Measurements from ENCODE around the gene INF2. TPM values are rescaled to one million over a fixed set of nuclear protein-coding genes. Genes with fewer than 3 reads are reported as not detected.

INF2 gene
- total RNA-seq, 3 donors from 2014 or later (not counting 1 experiment from before 2014, with no cell fraction given) = 12.7 to 21.9 (median 15.3) TPM

DNA sequence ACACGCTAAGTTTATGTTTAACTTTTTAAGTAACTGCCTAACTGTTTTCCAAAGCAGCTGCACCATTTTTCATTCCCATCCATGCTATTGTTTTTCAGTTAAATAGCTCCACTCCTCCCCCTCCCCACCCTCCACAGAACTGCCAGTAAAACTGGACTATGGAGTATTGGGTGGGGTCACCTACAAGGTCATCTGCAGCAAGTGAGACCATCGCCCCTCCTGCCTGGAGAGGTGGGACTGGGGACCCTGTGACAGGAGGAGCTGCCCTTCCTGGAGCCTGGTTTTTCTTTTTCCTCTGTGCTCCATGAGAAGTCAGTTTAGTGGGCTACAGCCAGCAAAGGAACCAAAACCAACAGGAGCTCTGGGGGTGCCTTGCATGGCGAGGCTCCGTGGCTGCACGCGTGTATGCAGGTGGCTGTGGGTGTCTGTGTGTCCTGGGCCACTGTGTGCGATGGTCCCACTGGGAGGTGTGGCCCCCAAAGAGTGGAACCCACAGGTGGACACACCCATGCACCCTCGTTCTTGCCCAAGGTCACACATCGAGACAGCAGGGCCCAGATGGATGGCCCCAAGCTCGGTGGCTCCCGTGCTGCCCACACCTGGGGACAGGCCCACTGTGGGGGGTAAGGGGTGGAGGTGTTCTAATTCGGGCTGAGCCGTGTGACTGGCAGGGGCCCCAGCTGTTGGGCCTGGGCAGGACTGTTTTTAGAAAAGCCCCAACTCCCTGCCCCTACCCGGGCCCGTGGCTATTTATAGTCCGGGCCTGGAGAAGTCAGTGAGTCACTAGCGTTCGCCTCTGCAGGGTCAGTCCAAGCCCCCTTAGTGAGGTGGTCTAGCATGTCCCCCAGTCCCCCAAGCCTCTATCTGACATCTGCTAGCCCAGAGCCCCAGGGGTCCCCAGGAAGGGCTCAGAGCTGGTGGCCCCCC, 32.4 kb downstream of the INF2 start:
- Histone ChIP-seq H3K27me3 (ENCODE audit: control insufficient read depth, insufficient read depth, low read length) (no peaks in the 10 kb centered on the region), H3K27ac (ENCODE audit: low read length) (no peak overlapping the region), H3K36me3 (ENCODE audit: control insufficient read depth, insufficient read depth, low read length) (no peaks in the 10 kb centered on the region), H3K9me3 (ENCODE audit: control insufficient read depth, insufficient read depth, low read length) (no peaks in the 10 kb centered on the region), H3K4me1 (ENCODE audit: control insufficient read depth, insufficient read depth, low read length) (peaks cover 15% of the 10 kb centered on the region), H3K4me3 (ENCODE audit: low read length) (no peak overlapping the region)
- Mint-ChIP-seq H3K27me3 (ENCODE audit: low read depth in 2 of 2) (no peaks in the 10 kb centered on the region), H3K36me3 (no peaks in the 10 kb centered on the region), H3K4me1 (peaks cover 5 to 11% of the 10 kb centered on the region in 2 donors), H3K9me3 (no peaks in the 10 kb centered on the region), H3K4me3 (peak overlapping the region; percentile 59), H3K27ac (no peak overlapping the region)
- WGBS (ENCODE audit: insufficient coverage) = 86% methylated on average over 18 of the region's 18 CpGs
- DNase-seq (no peak), ATAC-seq (no peak)
- TF ChIP-seq, protein P1, sequence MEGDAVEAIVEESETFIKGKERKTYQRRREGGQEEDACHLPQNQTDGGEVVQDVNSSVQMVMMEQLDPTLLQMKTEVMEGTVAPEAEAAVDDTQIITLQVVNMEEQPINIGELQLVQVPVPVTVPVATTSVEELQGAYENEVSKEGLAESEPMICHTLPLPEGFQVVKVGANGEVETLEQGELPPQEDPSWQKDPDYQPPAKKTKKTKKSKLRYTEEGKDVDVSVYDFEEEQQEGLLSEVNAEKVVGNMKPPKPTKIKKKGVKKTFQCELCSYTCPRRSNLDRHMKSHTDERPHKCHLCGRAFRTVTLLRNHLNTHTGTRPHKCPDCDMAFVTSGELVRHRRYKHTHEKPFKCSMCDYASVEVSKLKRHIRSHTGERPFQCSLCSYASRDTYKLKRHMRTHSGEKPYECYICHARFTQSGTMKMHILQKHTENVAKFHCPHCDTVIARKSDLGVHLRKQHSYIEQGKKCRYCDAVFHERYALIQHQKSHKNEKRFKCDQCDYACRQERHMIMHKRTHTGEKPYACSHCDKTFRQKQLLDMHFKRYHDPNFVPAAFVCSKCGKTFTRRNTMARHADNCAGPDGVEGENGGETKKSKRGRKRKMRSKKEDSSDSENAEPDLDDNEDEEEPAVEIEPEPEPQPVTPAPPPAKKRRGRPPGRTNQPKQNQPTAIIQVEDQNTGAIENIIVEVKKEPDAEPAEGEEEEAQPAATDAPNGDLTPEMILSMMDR (IDR thresholded peaks at IDR 0.05) = no peak
- intact Hi-C loops (cut with micrococcal nuclease) = no loop called here

DNA sequence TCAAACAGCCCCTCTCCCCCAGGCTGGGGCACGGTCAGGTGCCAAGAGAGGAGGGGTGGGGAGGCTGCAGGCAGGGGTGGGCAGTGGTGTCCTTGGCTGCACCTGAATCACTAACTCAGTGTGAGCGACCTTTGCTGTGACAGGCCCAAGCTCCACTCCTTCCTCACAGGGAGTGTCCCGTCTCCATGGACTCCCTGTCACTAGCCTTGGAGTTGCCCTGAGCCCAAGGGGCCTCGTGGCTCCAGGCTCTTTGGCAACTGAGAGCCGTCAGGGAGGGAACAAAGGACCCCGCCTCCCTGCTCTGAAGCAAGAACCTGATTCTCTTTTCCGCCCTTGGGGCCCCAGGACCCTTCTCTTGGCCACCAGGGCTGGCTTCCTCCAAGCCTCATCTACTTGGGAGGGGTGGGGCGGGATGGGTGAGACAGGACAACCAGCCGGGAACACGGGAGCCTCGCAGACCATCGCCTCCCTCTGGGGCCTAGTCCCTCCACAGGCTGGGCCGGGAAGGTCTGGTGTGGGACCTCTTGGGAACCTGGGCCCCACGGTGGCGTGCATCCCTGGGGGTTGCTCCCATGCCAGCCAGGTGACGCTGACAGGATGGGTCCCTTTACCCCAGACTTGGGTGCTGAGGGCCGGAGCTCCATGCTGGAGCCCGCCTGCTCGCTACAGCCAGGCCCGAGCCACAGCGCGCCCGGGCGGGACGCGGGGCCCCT, 33.7 kb downstream of the INF2 start:
- no peaks in the 10 kb centered on the region for H3K9me3 ChIP-seq (ENCODE audit: control insufficient read depth, insufficient read depth, low read length)
- Mint-ChIP-seq H3K27me3 (ENCODE audit: low read depth in 2 of 2) (peaks cover 0 to 5% of the 10 kb centered on the region in 2 donors), H3K9me3 (no peaks in the 10 kb centered on the region), H3K36me3 (no peaks in the 10 kb centered on the region), H3K4me1 (peaks cover under 1 to 8% of the 10 kb centered on the region in 2 donors), H3K27ac (no peak overlapping the region), H3K4me3 (no peak overlapping the region)
- H3K4me1 ChIP-seq (ENCODE audit: control insufficient read depth, insufficient read depth, low read length) = peaks cover 11% of the 10 kb centered on the region
- DNase-seq = no peak
- H3K36me3 ChIP-seq (ENCODE audit: control insufficient read depth, insufficient read depth, low read length) = no peaks in the 10 kb centered on the region
- H3K4me3 ChIP-seq (ENCODE audit: low read length) = no peak overlapping the region
- intact Hi-C loops (cut with micrococcal nuclease) = no loop called here
- TF ChIP-seq, protein P1 (IDR thresholded peaks at IDR 0.05) = no peak
- 52% methylated on average over 25 of the region's 26 CpGs for WGBS (ENCODE audit: insufficient coverage)
- H3K27ac ChIP-seq (ENCODE audit: low read length) = no peak overlapping the region
- no peaks in the 10 kb centered on the region for H3K27me3 ChIP-seq (ENCODE audit: control insufficient read depth, insufficient read depth, low read length)
- ATAC-seq = no peak

DNA sequence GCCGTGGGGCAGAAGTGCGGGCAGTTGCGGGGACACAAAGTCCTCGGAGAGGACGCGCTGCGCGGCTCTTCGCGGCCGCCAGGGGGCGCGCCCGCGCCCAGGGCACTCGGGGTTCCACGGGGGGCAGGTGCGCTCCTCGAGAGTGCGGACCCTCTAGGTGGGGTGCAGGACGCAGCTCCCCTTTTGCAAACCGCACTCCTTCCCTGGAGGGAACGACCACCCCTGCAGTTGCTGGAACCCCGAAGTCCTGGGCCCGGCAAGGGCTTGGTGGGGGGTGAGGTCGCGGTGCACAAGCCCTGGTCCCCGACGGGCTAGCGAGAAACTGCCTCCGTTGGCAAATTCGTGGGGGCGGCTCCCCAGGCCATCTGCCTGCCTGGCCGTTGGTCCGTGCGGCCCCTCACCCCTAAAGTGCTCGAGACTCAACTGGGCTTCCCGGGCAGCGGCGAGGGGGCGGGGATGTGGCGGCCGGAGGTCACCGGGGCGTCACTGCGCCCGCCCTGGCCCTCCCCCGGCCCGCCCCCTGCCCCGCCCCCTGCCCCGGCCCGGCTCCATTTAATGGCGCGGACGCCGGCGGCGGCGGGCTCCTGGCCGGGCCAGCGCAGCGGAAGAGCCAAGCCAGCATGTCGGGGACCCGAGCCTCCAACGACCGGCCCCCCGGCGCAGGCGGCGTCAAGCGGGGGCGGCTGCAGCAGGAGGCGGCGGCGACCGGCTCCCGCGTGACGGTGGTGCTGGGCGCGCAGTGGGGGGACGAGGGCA, 34.4 kb downstream of the INF2 start, which contains the start of gene ADSS1:
Gene ADSS1, plus strand, starts transcription at position 579 of the 756 bp plus-strand sequence. Its CDS starts 42 bp downstream, at position 621.
- ATAC-seq (peak; percentile 88 to 89 (median 88)), DNase-seq (peak; percentile 68 to 82)
- Mint-ChIP-seq H3K27me3 (ENCODE audit: low read depth in 2 of 2) (peaks cover 0 to 5% of the 10 kb centered on the region in 2 donors), H3K9me3 (no peaks in the 10 kb centered on the region), H3K4me3 (peak within 1 kb of the TSS; percentile 61), H3K27ac (no peak within 1 kb of the TSS), H3K36me3 (no peaks in the 10 kb centered on the region), H3K4me1 (peaks cover 0 to 11% of the 10 kb centered on the region in 2 donors)
- peaks cover 11% of the 10 kb centered on the region for H3K4me1 ChIP-seq (ENCODE audit: control insufficient read depth, insufficient read depth, low read length)
- H3K27me3 ChIP-seq (ENCODE audit: control insufficient read depth, insufficient read depth, low read length) = no peaks in the 10 kb centered on the region
- peak within 1 kb of the TSS; percentile 61 for H3K4me3 ChIP-seq (ENCODE audit: low read length)
- H3K27ac ChIP-seq (ENCODE audit: low read length) = no peak within 1 kb of the TSS
- under 1% methylated on average over 82 of the region's 82 CpGs for WGBS (ENCODE audit: insufficient coverage)
- TF ChIP-seq, protein P1 (IDR thresholded peaks at IDR 0.05) = peak; percentile 98
- intact Hi-C loops (cut with micrococcal nuclease) = loop anchor here (1.0 kb wide), 1 partner anchor 29 kb away; the partner anchor contains the start of gene SIVA1
- H3K9me3 ChIP-seq (ENCODE audit: control insufficient read depth, insufficient read depth, low read length) = no peaks in the 10 kb centered on the region
- no peaks in the 10 kb centered on the region for H3K36me3 ChIP-seq (ENCODE audit: control insufficient read depth, insufficient read depth, low read length)
